Neutrophil (primary cell): Measurements from ENCODE around the gene GRP.

ENCODE experiments used
- H3K27ac ChIP-seq: fragments of 200-600 bp; sonication (generic); 2 replicates; pipeline ENCODE4 v1.5.1; 2016; ENCODE audit warnings: mild to moderate bottlenecking, moderate library complexity
- H3K27me3 ChIP-seq: fragments of 200-600 bp; sonication (generic); 2 replicates; pipeline ENCODE4 v1.6.0; 2016; ENCODE audit warnings: mild to moderate bottlenecking
- H3K36me3 ChIP-seq: fragments of 200-600 bp; sonication (generic); 2 replicates; pipeline ENCODE4 v1.5.1; 2017
- H3K4me1 ChIP-seq, 2 experiments: fragments of 200-600 bp in 1 of 2; sonication (generic) in 1 of 2; 1 replicate in 1 of 2; 2 replicates in 1 of 2; pipeline versions ENCODE4 v1.5.1 to v1.6.1; 2013 to 2016; ENCODE audit warnings: low read depth in 1 of 2, low read length in 1 of 2, mild to moderate bottlenecking in 1 of 2, moderate library complexity in 1 of 2; ENCODE audit not compliant: control insufficient read depth in 1 of 2, insufficient read depth in 1 of 2
- H3K4me3 ChIP-seq, 2 experiments: fragments of 200-600 bp in 1 of 2; sonication (generic) in 1 of 2; 1 replicate in 1 of 2; 2 replicates in 1 of 2; pipeline ENCODE4 v1.5.1; 2013 to 2016; ENCODE audit warnings: low read depth in 1 of 2, low read length in 1 of 2, mild to moderate bottlenecking in 1 of 2, moderate library complexity in 1 of 2
- H3K9me3 ChIP-seq: fragments of 200-600 bp; sonication (generic); 2 replicates; pipeline ENCODE4 v1.5.1; 2016
- TF ChIP-seq, protein P1 (sequence below): fragments of 200-600 bp; sonication (generic); IDR thresholded peaks from 2 replicates; pipeline ENCODE4 v1.5.1; 2016; ENCODE audit warnings: antibody characterized with exemption

The GRP gene

DNA sequence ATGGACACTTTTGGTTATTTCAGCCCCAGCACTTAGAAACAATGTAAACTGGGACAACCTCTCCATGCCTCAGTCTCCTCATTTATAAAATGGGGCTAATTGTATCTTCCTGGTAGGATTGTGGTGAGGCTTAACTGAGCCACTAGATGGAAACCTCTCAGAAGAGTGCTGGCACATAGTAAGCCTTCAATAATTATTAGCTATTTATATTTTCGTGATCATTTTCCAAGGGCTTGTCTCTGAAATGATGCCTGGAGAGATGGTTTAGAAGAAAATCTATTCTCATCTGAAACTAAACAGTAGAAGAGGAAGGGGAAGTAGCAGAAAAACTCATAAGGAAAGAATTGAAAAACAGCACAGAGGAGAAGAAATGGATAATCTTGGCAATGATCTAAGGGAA is 46.5 kb downstream of the GRP start:
- peaks cover 92% of the 10 kb centered on the region for H3K27me3 ChIP-seq
- no peak overlapping the region for H3K27ac ChIP-seq
- H3K36me3 ChIP-seq: no peaks in the 10 kb centered on the region
- H3K9me3 ChIP-seq: no peaks in the 10 kb centered on the region
- TF ChIP-seq, protein P1, sequence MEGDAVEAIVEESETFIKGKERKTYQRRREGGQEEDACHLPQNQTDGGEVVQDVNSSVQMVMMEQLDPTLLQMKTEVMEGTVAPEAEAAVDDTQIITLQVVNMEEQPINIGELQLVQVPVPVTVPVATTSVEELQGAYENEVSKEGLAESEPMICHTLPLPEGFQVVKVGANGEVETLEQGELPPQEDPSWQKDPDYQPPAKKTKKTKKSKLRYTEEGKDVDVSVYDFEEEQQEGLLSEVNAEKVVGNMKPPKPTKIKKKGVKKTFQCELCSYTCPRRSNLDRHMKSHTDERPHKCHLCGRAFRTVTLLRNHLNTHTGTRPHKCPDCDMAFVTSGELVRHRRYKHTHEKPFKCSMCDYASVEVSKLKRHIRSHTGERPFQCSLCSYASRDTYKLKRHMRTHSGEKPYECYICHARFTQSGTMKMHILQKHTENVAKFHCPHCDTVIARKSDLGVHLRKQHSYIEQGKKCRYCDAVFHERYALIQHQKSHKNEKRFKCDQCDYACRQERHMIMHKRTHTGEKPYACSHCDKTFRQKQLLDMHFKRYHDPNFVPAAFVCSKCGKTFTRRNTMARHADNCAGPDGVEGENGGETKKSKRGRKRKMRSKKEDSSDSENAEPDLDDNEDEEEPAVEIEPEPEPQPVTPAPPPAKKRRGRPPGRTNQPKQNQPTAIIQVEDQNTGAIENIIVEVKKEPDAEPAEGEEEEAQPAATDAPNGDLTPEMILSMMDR: no peak
- H3K4me3 ChIP-seq: no peak overlapping the region
- no peaks in the 10 kb centered on the region for H3K4me1 ChIP-seq

DNA sequence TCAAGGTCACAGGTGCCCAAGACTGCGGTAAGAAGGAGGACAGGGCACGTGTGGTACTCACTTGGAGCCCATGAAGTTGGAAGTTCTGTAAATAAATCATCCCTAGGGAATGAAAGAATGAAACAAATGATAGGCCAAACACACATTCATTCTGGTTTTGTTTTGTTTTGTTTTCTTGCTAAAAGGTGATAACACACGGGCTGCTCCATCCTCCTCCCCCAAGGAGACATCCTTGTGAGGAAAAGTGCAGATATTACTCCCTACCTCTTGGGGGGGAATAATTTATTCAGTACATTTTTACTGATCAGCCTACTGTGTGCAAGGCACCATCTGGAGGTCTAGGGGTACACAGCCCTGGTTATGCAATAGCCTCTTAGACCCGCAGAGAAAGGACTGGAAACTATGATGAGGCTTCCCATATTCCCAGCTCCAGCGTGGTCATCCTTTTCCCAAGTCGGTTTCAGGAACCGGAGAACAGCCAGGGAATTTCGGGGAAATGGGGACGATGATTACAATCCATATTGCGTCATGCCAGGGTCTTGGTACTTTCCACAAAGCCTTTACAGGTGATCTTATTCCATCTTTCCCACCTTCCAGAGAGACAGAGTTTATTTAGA is 47.0 kb downstream of the GRP start:
- H3K4me1 ChIP-seq: no peaks in the 10 kb centered on the region
- no peaks in the 10 kb centered on the region for H3K36me3 ChIP-seq
- peaks cover 97% of the 10 kb centered on the region for H3K27me3 ChIP-seq
- no peak overlapping the region for H3K27ac ChIP-seq
- TF ChIP-seq, protein P1: no peak
- H3K4me3 ChIP-seq: no peak overlapping the region
- no peaks in the 10 kb centered on the region for H3K9me3 ChIP-seq

DNA sequence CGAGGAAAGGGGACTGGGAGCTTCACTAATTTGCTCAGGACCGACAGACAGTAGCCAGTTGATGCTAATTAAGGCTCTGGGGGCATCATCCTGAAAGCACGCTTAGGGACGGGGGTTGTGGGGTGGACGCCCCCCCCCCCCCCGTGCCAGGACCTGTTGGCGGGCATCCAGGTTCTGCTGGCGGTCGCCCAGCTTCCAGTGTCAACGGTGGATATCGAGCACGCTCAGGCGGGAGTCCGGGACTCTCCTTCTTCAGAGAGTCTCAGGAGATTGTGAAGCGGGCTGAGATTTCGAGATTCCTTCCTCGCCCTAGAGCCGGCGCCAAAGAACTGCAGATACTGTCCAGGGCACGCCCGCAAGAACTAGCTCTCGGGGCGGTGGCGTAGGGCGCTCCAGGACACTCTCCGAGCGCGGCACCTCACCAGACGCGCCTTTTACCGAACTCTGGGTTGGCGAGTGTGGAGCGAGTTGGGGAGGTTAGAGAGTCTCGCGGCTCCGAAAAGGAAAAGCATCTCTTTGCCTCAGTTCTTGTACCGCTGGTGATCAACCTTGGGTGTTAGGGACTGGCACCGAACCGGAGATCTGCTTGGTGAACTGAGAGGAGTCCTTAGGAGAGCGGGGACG is 47.7 kb downstream of the GRP start:
- no peak overlapping the region for H3K4me3 ChIP-seq
- no peak overlapping the region for H3K27ac ChIP-seq
- TF ChIP-seq, protein P1: no peak
- peaks cover 100% of the 10 kb centered on the region for H3K27me3 ChIP-seq
- no peaks in the 10 kb centered on the region for H3K9me3 ChIP-seq
- peaks cover 0 to under 1% of the 10 kb centered on the region in 2 experiments for H3K4me1 ChIP-seq
- no peaks in the 10 kb centered on the region for H3K36me3 ChIP-seq

DNA sequence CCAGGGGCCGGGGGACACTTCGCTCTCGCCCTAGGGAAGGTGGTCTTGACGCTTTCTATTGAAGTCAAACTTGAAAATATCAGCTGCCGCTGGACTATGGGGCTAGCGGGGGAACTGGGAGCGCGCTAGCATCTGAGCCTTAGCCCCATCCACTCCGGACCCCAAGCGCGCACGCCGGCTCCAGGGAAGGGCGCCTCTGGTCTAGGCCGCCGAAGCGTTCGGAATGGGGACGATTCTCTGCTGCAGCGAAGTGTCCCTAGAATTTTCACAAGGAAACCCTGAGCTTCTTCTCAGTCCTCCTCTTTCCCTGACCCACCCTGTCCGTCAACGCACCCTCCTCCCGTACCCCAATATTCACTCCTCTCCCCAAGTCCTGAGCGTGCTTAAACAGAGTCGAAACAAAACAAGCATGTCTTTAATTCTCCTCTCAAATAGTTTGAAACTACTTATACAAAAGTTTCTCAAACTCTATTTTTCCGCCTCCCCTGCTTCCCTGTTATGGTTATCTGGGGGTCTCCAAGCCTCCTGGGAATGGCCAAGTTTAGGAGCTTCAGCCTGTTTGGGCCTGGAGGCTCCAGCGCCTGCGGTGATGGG is 48.3 kb downstream of the GRP start:
- Histone ChIP-seq H3K4me3 (no peak overlapping the region), H3K27me3 (peaks cover 100% of the 10 kb centered on the region), H3K9me3 (no peaks in the 10 kb centered on the region), H3K4me1 (peaks cover 0 to 6% of the 10 kb centered on the region in 2 experiments), H3K36me3 (no peaks in the 10 kb centered on the region), H3K27ac (no peak overlapping the region)
- TF ChIP-seq, protein P1: no peak

DNA sequence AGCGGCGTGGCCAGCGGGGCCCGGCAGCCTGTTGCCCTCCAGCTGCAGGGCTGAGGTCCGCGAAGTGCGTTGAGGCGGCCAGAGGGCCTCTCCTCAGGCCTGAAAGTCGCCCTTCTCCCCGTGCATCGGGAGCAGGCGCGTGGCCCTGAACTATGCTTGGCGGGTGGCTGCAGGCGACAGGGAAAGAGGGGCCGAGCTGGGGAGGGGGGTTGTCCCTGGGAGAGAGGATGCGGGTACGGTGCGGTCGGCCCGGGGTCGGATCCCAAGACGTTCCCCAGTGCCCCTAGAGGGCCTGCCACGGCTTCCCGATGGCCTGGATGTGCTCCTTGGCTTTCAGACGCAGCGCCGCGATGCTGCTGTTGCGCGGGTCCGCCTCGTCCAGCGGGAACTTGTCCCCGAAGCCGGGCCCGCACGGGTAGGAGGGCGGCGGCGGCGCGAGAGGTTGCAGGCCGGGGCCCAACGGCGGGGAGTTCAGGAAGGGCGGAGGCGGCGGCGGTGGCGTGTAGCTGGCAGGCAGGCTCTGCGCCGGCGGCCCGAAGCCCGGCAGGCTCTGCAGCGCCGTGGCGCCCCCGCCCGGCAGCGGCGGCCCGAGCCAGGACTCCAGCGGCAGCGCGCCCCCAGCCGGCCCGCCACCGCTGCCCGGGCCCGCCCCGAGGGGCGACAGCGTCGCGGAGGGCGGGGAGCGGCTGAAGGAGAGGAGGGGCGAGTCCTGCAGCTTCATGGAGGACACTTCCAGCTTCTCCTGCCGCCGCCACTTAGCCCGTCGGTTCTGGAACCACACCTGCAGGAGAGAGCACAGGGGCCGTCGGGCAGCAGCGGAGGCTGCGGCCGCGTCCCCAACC is 49.0 kb downstream of the GRP start:
- Histone ChIP-seq H3K27ac (no peak overlapping the region), H3K36me3 (no peaks in the 10 kb centered on the region), H3K9me3 (no peaks in the 10 kb centered on the region), H3K4me1 (peaks cover 0 to 8% of the 10 kb centered on the region in 2 experiments), H3K27me3 (peaks cover 100% of the 10 kb centered on the region), H3K4me3 (no peak overlapping the region)
- TF ChIP-seq, protein P1: no peak
